ENCODE results near the gene PDS5B.
"Not testable (repeated sequence)": the region's sequence is repeated elsewhere in the genome, so short reads cannot be mapped to it uniquely, and the experiment has no call there.

Gene PDS5B

DNA sequence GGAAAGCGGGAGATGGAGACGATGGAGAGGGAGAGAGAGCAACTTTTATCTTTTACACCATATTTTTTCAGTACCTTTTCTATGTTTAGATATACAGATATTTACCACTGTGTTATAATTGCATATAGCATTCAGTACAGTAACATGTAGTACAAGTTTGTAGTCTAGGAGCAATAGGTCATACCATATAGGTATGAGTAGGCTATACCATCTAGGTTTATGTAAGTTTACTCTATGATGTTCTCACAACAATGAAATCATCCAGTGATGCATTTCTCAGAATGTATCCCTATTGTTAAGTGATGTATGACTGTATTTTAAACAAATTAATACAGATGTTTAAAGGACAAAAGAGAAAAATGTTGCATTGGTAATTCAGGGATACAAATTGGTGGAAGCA lies 136.1 kb downstream of the PDS5B start:
- TF ChIP-seq CTCF (IDR thresholded peaks at IDR 0.05; ENCODE audit: low read length, missing control alignments), result no peak
- no peak for DNase-seq (ENCODE audit: low read depth)
- H3K4me3 ChIP-seq (replicated peaks; ENCODE audit: low read depth, low read length), result no peak overlapping the region

DNA sequence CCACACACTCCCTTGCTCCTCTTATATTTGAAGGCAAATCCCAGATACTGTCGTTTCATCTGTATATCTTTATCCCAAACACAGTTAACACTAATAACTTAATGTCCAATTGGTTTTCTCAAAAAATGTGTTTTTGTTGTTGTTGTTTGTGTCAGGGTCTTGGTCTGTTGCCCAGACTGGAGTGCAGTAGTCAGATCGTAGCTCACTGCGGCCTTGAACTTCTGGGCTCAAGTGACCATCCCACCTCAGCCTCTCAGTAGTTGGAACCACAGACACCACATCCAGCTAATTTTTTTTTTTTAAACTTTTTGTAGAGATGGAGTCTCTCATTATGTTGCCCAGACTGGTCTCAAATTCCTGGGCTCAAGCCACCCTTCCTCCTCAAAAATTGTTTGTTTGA lies 137.7 kb downstream of the PDS5B start:
- H3K4me3 ChIP-seq (replicated peaks; ENCODE audit: low read depth, low read length), result no peak overlapping the region
- no peak for TF ChIP-seq CTCF (IDR thresholded peaks at IDR 0.05; ENCODE audit: low read length, missing control alignments)
- DNase-seq (ENCODE audit: low read depth), result no peak

- no peak overlapping the region for H3K4me3 ChIP-seq (replicated peaks; ENCODE audit: low read depth, low read length)
- DNase-seq (ENCODE audit: low read depth), result peak; percentile 38
- no peak for TF ChIP-seq CTCF (IDR thresholded peaks at IDR 0.05; ENCODE audit: low read length, missing control alignments)
These were observed 140.3 kb downstream of the PDS5B start for GRCh38 chr13:32726374-32727037.

DNA sequence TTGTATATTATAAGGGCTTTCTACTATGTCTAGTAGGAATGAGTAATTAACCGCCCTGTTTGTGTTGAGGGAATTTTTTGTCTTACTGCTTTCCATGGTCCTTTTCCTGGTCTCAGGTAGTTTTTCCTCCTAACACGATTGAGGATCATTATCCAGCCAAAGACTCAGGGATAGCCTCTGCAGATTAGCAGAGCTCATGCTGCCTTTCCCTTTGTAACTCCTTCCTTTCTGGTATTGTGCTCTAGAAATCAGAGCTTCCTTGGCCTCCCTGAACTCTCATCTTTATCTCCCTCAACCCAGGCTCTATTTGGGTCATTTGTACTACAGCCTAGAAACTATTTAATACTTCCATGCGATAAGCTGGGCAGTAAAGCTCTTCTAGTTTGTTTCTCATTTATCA lies 142.1 kb downstream of the PDS5B start:
- TF ChIP-seq CTCF (IDR thresholded peaks at IDR 0.05; ENCODE audit: low read length, missing control alignments), result no peak
- no peak for DNase-seq (ENCODE audit: low read depth)
- H3K4me3 ChIP-seq (replicated peaks; ENCODE audit: low read depth, low read length), result no peak overlapping the region

- not testable (repeated sequence) for H3K4me3 ChIP-seq (replicated peaks; ENCODE audit: low read depth, low read length)
These were observed 142.8 kb downstream of the PDS5B start for GRCh38 chr13:32729097-32729496.

GRCh38 chr13:32731074-32731473 lies 144.8 kb downstream of the PDS5B start:
- TF ChIP-seq CTCF (IDR thresholded peaks at IDR 0.05; ENCODE audit: low read length, missing control alignments), result no peak
- DNase-seq (ENCODE audit: low read depth), result no peak
- no peak overlapping the region for H3K4me3 ChIP-seq (replicated peaks; ENCODE audit: low read depth, low read length)

More at GRCh38 chr13:32729097-32729496, 142.8 kb downstream of the PDS5B start:
- not testable (repeated sequence) for DNase-seq (ENCODE audit: low read depth)

DNA sequence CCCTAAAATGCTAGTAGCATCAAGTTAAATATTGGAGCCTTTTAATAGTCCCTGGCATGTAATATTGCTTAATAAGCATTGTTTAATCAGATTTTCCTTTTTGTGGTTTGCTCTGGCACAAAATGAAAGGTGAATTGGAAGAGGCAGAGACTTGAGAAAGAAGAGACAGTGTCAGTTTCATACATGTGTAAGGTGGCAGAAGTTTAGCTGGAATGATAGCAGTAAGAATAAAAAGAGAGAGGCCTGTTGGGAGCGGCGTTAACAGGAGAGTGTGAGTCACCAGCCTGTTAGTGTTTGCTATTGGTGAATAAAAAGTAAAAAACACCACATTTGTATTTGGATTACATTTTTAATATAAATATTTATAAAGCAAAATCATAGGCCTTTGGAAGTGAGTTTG lies 145.3 kb downstream of the PDS5B start:
- H3K4me3 ChIP-seq (replicated peaks; ENCODE audit: low read depth, low read length), result no peak overlapping the region
- no peak for TF ChIP-seq CTCF (IDR thresholded peaks at IDR 0.05; ENCODE audit: low read length, missing control alignments)
- DNase-seq (ENCODE audit: low read depth), result no peak

All from fibroblast of pulmonary artery (primary cell).